ENCODE measurements around the gene PCDH9. TPM values are rescaled to one million over a fixed set of nuclear protein-coding genes. Genes with fewer than 3 reads are reported as not detected.

Gene PCDH9
- total and polyA plus RNA-seq, 2 of the 4 experiments (the other 2 are of a cell fraction): 2.2 to 10.2 TPM

DNA sequence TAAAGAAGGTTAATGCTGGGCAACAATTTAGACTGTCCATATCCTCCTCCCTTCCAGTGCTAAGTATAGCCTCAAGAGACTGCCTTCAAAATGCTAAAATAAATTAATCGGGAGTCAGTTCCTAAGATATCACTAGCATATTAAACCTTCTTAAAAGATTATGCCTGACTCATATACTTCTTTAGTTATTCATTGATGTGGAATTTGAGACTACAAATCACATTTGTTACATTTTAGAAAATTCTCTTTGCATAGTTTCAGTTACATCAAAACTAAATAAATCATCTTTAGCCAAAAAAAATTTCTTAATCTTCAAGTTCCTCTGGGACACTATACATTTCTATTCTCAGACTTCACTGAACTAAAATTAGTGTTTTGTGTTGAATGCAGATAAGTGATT lies 769.1 kb downstream of the PCDH9 start:
- Histone ChIP-seq H3K4me3 (ENCODE audit: insufficient read depth, low read depth, low read length) (no peak overlapping the region), H4K91ac (ENCODE audit: insufficient read depth, low read depth, low read length) (no peak overlapping the region), H2BK120ac (ENCODE audit: low read depth, low read length) (no peak overlapping the region), H3K4ac (ENCODE audit: low read depth, low read length) (no peak overlapping the region), H3K36me3 (ENCODE audit: control insufficient read depth, insufficient read depth, low read length) (no peaks in the 10 kb centered on the region), H3K9me1 (ENCODE audit: insufficient read depth, low read length) (no peaks in the 10 kb centered on the region), H3K4me1 (ENCODE audit: control insufficient read depth, insufficient read depth, low read length) (no peaks in the 10 kb centered on the region; the same call in 1 of the 2 replicates), H2BK20ac (ENCODE audit: low read depth, low read length) (no peak overlapping the region), H2BK15ac (ENCODE audit: low read depth, low read length) (no peak overlapping the region), H2BK5ac (ENCODE audit: low read depth, low read length, poor library complexity, severe bottlenecking) (no peak overlapping the region), H3K56ac (ENCODE audit: extremely low read depth, insufficient read depth, low read length) (no peak overlapping the region), H3K18ac (ENCODE audit: low read depth, low read length) (no peak overlapping the region), H3K79me1 (ENCODE audit: low read depth in 1 of 2, low read length in 2 of 2) (no peaks in the 10 kb centered on the region), H4K5ac (ENCODE audit: low read depth, low read length) (no peak overlapping the region), H3K27me3 (ENCODE audit: control insufficient read depth, insufficient read depth, low read length) (no peaks in the 10 kb centered on the region), H4K20me1 (ENCODE audit: insufficient read depth, low read length) (no peaks in the 10 kb centered on the region), H3K27ac (ENCODE audit: insufficient read depth, low read length) (no peak overlapping the region), H2AK5ac (ENCODE audit: low read depth, low read length) (no peak overlapping the region), H3K14ac (replicated peaks; ENCODE audit: low read depth, low read length) (no peak overlapping the region), H4K8ac (ENCODE audit: low read depth in 2 of 2, low read length in 2 of 2) (no peak overlapping the region), H2AK9ac (replicated peaks; ENCODE audit: low read depth, low read length, poor library complexity) (no peak overlapping the region), H3K4me2 (ENCODE audit: low read depth, low read length) (no peak overlapping the region), H3K9ac (ENCODE audit: low read depth, low read length) (no peak overlapping the region), H3K9me3 (ENCODE audit: control insufficient read depth, insufficient read depth, low read length) (no peaks in the 10 kb centered on the region), H3K23ac (ENCODE audit: low read depth, low read length) (no peak overlapping the region), H2AFZ (replicated peaks; ENCODE audit: low read length, poor library complexity) (no peak overlapping the region)
- dilution Hi-C loops (cut with HindIII; ENCODE audit: low sequenced_read_pairs, unreplicated experiment) (no loop called here), in situ Hi-C loops (cut with MboI; ENCODE audit: low sequenced_read_pairs) (no loop called here), intact Hi-C loops (cut with micrococcal nuclease) (no loop called here)
- ATAC-seq (ENCODE audit: low read depth): peak; percentile 83
- DNase-seq: peak; percentile 54
- no CpG with 5 or more reads among the region's 1 CpG for WGBS, 2 experiments (ENCODE audit: extremely low coverage in 2 of 2, insufficient read length in 1 of 2)
- no TSS peak for BruUV-seq (replicated peaks)
- POLR2A ChIA-PET (ENCODE audit: unreplicated experiment): interaction anchor here (0.6 kb wide), 1 partner anchor 287 kb away, joined by 3 read pairs; no protein-coding TSS in a partner anchor
- TF ChIP-seq MXI1 (IDR thresholded peaks at IDR 0.05; ENCODE audit: borderline replicate concordance, low read depth, low read length): no peak
- TF ChIP-seq RFX5 (IDR thresholded peaks at IDR 0.05; ENCODE audit: low read depth, low read length): no peak
- TF ChIP-seq NFE2L2 (IDR thresholded peaks at IDR 0.05; ENCODE audit: low read depth, low read length): no peak
- TF ChIP-seq CEBPB (IDR thresholded peaks at IDR 0.05; ENCODE audit: low read depth, low read length): no peak
- no peak for TF ChIP-seq BHLHE40 (IDR thresholded peaks at IDR 0.05; ENCODE audit: low read depth, low read length)
- no peak for TF ChIP-seq MAZ (IDR thresholded peaks at IDR 0.05; ENCODE audit: borderline replicate concordance, low read depth, low read length)
- TF ChIP-seq POLR2A (IDR thresholded peaks at IDR 0.05; ENCODE audit: low read depth, low read length): no peak
- TF ChIP-seq, protein P1, sequence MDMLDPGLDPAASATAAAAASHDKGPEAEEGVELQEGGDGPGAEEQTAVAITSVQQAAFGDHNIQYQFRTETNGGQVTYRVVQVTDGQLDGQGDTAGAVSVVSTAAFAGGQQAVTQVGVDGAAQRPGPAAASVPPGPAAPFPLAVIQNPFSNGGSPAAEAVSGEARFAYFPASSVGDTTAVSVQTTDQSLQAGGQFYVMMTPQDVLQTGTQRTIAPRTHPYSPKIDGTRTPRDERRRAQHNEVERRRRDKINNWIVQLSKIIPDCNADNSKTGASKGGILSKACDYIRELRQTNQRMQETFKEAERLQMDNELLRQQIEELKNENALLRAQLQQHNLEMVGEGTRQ (IDR thresholded peaks at IDR 0.05; ENCODE audit: low read depth, low read length): no peak
- no peak for TF ChIP-seq CHD1 (IDR thresholded peaks at IDR 0.05; ENCODE audit: low read depth, low read length)
- TF ChIP-seq RAD21 (IDR thresholded peaks at IDR 0.05; ENCODE audit: low read length): no peak
- TF ChIP-seq, protein P2, sequence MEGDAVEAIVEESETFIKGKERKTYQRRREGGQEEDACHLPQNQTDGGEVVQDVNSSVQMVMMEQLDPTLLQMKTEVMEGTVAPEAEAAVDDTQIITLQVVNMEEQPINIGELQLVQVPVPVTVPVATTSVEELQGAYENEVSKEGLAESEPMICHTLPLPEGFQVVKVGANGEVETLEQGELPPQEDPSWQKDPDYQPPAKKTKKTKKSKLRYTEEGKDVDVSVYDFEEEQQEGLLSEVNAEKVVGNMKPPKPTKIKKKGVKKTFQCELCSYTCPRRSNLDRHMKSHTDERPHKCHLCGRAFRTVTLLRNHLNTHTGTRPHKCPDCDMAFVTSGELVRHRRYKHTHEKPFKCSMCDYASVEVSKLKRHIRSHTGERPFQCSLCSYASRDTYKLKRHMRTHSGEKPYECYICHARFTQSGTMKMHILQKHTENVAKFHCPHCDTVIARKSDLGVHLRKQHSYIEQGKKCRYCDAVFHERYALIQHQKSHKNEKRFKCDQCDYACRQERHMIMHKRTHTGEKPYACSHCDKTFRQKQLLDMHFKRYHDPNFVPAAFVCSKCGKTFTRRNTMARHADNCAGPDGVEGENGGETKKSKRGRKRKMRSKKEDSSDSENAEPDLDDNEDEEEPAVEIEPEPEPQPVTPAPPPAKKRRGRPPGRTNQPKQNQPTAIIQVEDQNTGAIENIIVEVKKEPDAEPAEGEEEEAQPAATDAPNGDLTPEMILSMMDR (conservative IDR thresholded peaks at IDR 0.05; ENCODE audit: low read depth, low read length): no peak
- no peak for TF ChIP-seq SMC3 (IDR thresholded peaks at IDR 0.05; ENCODE audit: low read depth, low read length)
- CTCF ChIA-PET: interaction anchor here (1.6 kb wide), 1 partner anchor 9 kb away, joined by 3 read pairs; no protein-coding TSS in a partner anchor

All from IMR-90 (cell line).